ENCODE data around the gene ANP32E. TPM values are rescaled to one million over a fixed set of nuclear protein-coding genes. Genes with fewer than 3 reads are reported as not detected.
"Not testable (repeated sequence)": the region's sequence is repeated elsewhere in the genome, so short reads cannot be mapped to it uniquely, and the experiment has no call there.

ANP32E gene
- total RNA-seq, 2 donors from 2014 or later = 9.8 to 13.5 TPM

- H3K27me3 ChIP-seq (replicated peaks; ENCODE audit: insufficient read depth) = no peaks in the 10 kb centered on the region
- H3K9me3 ChIP-seq = no peaks in the 10 kb centered on the region
- H3K27ac ChIP-seq = no peak overlapping the region
- no peak for DNase-seq (ENCODE audit: low spot score)
- H3K4me3 ChIP-seq = no peak overlapping the region
- no peaks in the 10 kb centered on the region for H3K4me1 ChIP-seq (replicated peaks)
- WGBS = 83% methylated on average over 2 of the region's 2 CpGs
- H3K36me3 ChIP-seq = peaks cover 0 to 5% of the 10 kb centered on the region in 2 donors
- intact Hi-C loops (cut with DNase I) = no loop called here
- TF ChIP-seq CTCF (IDR thresholded peaks at IDR 0.05) = no peak
Measured at GRCh38 chr1:150226486-150226885, 9.4 kb downstream of the ANP32E start.

- DNase-seq (ENCODE audit: low spot score) = no peak
- no peaks in the 10 kb centered on the region for H3K4me1 ChIP-seq (replicated peaks)
- H3K9me3 ChIP-seq = no peaks in the 10 kb centered on the region
- 94% methylated on average over 1 of the region's 1 CpG for WGBS
- H3K36me3 ChIP-seq = peaks cover 0 to 5% of the 10 kb centered on the region in 2 donors
- H3K27me3 ChIP-seq (replicated peaks; ENCODE audit: insufficient read depth) = no peaks in the 10 kb centered on the region
- no peak overlapping the region for H3K27ac ChIP-seq
- TF ChIP-seq POLR2AphosphoS5 (IDR thresholded peaks at IDR 0.05) (no peak), CTCF (IDR thresholded peaks at IDR 0.05) (no peak), POLR2A (IDR thresholded peaks at IDR 0.05) (no peak)
- intact Hi-C loops (cut with DNase I) = no loop called here
- H3K4me3 ChIP-seq = no peak overlapping the region
Measured at GRCh38 chr1:150225546-150225945, 10.4 kb downstream of the ANP32E start.

GRCh38 chr1:150224983-150225382 is 10.9 kb downstream of the ANP32E start:
- TF ChIP-seq POLR2A (IDR thresholded peaks at IDR 0.05) (no peak), CTCF (IDR thresholded peaks at IDR 0.05) (no peak)
- no peaks in the 10 kb centered on the region for H3K27me3 ChIP-seq (replicated peaks; ENCODE audit: insufficient read depth)
- intact Hi-C loops (cut with DNase I) = no loop called here
- H3K4me3 ChIP-seq = no peak overlapping the region
- H3K27ac ChIP-seq = no peak overlapping the region
- DNase-seq (ENCODE audit: low spot score) = no peak
- WGBS = 89% methylated on average over 1 of the region's 1 CpG
- no peaks in the 10 kb centered on the region for H3K4me1 ChIP-seq (replicated peaks)
- peaks cover 0 to 5% of the 10 kb centered on the region in 2 donors for H3K36me3 ChIP-seq
- no peaks in the 10 kb centered on the region for H3K9me3 ChIP-seq

DNA sequence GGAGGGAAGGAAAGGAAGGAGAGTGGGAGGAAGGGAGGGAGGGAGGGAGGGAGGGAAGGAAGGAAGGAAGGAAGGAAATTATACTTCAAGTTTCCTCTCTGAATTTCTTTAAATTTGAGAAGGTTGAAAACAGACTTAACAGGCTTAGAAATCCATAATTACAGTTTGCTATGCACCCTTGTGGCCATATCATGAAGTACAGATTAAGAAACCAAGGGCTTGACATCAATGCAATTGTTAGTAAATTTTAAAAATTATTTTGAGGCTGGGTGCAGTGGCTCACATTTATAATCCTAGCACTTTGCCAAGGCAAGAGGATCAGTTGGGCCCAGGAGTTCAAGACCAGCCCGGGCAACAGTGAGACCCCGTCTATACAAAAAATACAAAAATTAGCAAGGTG is 14.4 kb downstream of the ANP32E start:
- no peaks in the 10 kb centered on the region for H3K9me3 ChIP-seq
- H3K27me3 ChIP-seq (replicated peaks; ENCODE audit: insufficient read depth) = no peaks in the 10 kb centered on the region
- H3K27ac ChIP-seq = no peak overlapping the region
- no peaks in the 10 kb centered on the region for H3K4me1 ChIP-seq (replicated peaks)
- DNase-seq (ENCODE audit: low spot score) = no peak
- H3K36me3 ChIP-seq = no peaks in the 10 kb centered on the region
- 86% methylated on average over 2 of the region's 2 CpGs for WGBS
- no peak overlapping the region for H3K4me3 ChIP-seq
- intact Hi-C loops (cut with DNase I) = no loop called here
- no peak for TF ChIP-seq POLR2AphosphoS5 (IDR thresholded peaks at IDR 0.05)
- peak in 2 of 4 experiments; percentile 29 to 30 for TF ChIP-seq CTCF (IDR thresholded peaks at IDR 0.05)

DNA sequence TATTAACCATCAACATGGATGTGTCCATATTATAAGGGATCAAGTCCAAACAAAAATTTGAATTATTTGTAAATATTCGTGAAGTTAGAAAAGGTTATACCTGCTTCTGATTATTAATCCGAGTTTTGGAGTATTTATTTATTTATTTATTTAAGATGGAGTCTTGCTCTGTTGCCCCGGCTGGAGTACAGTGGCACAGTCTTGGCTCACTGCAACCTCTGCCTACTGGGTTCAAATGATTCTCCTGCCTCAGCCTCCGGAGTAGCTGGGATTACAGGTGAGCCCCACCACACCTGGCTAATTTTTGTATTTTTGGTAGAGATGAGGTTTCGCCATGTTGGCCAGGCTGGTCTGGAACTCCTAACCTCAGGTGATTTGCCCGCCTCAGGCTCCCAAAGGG is 20.1 kb downstream of the ANP32E start:
- H3K4me3 ChIP-seq; H3K9me3 ChIP-seq; DNase-seq (ENCODE audit: low spot score); H3K27ac ChIP-seq; H3K4me1 ChIP-seq (replicated peaks); H3K36me3 ChIP-seq; H3K27me3 ChIP-seq (replicated peaks; ENCODE audit: insufficient read depth); intact Hi-C loops (cut with DNase I): not testable (repeated sequence)
- 94% methylated on average over 6 of the region's 6 CpGs for WGBS

GRCh38 chr1:150214099-150214756 is 21.7 kb downstream of the ANP32E start:
- DNase-seq (ENCODE audit: low spot score); H3K27me3 ChIP-seq (replicated peaks; ENCODE audit: insufficient read depth); H3K36me3 ChIP-seq; H3K9me3 ChIP-seq; intact Hi-C loops (cut with DNase I); H3K4me1 ChIP-seq (replicated peaks): not testable (repeated sequence)
- WGBS = 78% methylated on average over 18 of the region's 18 CpGs
- H3K4me3 ChIP-seq = peak overlapping the region; percentile 9 to 20
- peak overlapping the region; percentile 27 to 63 for H3K27ac ChIP-seq

Data from prostate gland (tissue), 2 donors.